ENCODE results near the gene POLR2I. TPM values are rescaled to one million over a fixed set of nuclear protein-coding genes. Genes with fewer than 3 reads are reported as not detected.

POLR2I gene
- total and polyA plus RNA-seq, 9 of the 15 experiments (the other 6 are each of a cell fraction or from before 2014, with no cell fraction given), result 28.0 to 283 (median 123) TPM

DNA sequence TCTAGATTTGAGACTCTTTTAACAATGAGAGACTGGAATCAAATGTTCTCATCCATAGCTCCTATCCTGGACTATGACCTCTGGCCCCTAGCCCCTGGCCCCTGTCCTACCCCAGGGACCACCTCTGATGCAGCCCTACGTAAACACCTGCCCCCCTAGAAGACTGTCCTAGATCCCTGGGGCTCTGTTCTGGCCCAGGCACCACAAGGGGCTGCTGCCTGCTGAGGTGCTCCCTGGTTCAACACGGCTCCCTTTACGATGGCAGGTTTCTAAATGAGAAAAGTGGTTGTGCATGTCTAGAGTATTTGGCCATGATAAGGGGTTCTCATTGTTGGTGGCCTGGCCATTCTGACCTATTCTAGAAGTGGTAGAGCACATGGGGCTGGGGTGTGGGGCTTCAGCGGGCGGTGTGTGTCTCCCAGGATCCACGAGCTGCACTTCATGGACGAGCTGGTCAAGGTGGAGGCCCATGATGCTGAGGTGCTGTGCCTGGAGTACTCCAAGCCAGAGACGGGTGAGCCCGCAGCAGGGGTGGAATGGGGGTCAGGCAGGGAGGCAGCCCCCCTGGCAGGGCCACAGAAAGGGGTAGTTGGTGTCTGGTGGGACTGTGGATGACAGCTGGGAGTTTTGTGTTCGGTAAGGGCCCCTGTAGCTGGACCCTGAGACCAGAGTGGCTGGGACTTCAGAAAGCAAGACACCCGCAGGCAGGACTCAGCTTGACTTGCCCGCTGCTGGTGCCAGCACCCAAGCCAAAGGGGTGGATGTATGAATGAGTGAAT, 30.3 kb downstream of the POLR2I start (continued):
- no peak for TF ChIP-seq SP2 (IDR thresholded peaks at IDR 0.05; ENCODE audit: extremely low read depth, low read depth, low read length, poor library complexity, severe bottlenecking)

GRCh38 chr19:36082916-36083315, 31.8 kb downstream of the POLR2I start:
- H3K9me3 ChIP-seq (replicated peaks; ENCODE audit: control insufficient read depth, insufficient read depth, low read depth, low read length), result no peaks in the 10 kb centered on the region
- no peak overlapping the region for H2AFZ ChIP-seq (ENCODE audit: low read depth, low read length)
- H3K79me2 ChIP-seq (ENCODE audit: control insufficient read depth, insufficient read depth, low read length), result no peaks in the 10 kb centered on the region
- ATAC-seq (no peak), DNase-seq (ENCODE audit: extremely low read depth in 1 of 4, low spot score in 3 of 4) (no peak), FAIRE-seq (no peak)
- no peaks in the 10 kb centered on the region; the same call in 1 of the 2 replicates for H4K20me1 ChIP-seq (replicated peaks; ENCODE audit: control insufficient read depth, insufficient read depth, low read length)
- H3K9ac ChIP-seq (ENCODE audit: insufficient read depth in 1 of 2, low read depth in 2 of 2, low read length in 2 of 2), result no peak overlapping the region
- no peak overlapping the region for H3K27ac ChIP-seq (ENCODE audit: extremely low read depth, low read depth, low read length)
- H3K4me2 ChIP-seq (ENCODE audit: insufficient read depth, low read length), result no peak overlapping the region
- no peaks in the 10 kb centered on the region for H3K27me3 ChIP-seq (ENCODE audit: control insufficient read depth in 2 of 2, insufficient read depth in 2 of 2, low read length in 2 of 2)
- H3K9me1 ChIP-seq (ENCODE audit: control insufficient read depth, insufficient read depth, low read length), result no peaks in the 10 kb centered on the region
- peaks cover 85% of the 10 kb centered on the region for H3K36me3 ChIP-seq (ENCODE audit: control insufficient read depth, insufficient read depth, low read length)
- intact Hi-C loops (cut with micrococcal nuclease) (no loop called here), in situ Hi-C loops (cut with MboI) (no loop called here)
- 94% methylated on average over 13 of the region's 13 CpGs for WGBS (ENCODE audit: insufficient coverage, low coverage, missing lambda C conversion rate)
- POLR2A ChIA-PET, result interaction anchor here (0.7 to 1.6 kb wide), 5 partner anchors 8 to 342 kb away, joined by 3 read pairs; no protein-coding TSS in a partner anchor
- BruUV-seq (replicated peaks), result no TSS peak
- CTCF ChIA-PET (ENCODE audit: low intra/inter-chr PET ratio), result no interaction called here
- H3K4me3 ChIP-seq, result no peak overlapping the region
- no peaks in the 10 kb centered on the region for H3K4me1 ChIP-seq (replicated peaks in 1 of 2; ENCODE audit: control insufficient read depth in 2 of 2, insufficient read depth in 2 of 2, low read length in 2 of 2)
- TF ChIP-seq, protein P1, sequence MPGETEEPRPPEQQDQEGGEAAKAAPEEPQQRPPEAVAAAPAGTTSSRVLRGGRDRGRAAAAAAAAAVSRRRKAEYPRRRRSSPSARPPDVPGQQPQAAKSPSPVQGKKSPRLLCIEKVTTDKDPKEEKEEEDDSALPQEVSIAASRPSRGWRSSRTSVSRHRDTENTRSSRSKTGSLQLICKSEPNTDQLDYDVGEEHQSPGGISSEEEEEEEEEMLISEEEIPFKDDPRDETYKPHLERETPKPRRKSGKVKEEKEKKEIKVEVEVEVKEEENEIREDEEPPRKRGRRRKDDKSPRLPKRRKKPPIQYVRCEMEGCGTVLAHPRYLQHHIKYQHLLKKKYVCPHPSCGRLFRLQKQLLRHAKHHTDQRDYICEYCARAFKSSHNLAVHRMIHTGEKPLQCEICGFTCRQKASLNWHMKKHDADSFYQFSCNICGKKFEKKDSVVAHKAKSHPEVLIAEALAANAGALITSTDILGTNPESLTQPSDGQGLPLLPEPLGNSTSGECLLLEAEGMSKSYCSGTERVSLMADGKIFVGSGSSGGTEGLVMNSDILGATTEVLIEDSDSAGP (CRISPR knock-in tag; IDR thresholded peaks at IDR 0.05), result no peak
- TF ChIP-seq ARID2 (IDR thresholded peaks at IDR 0.05) (no peak), ZNF511 (CRISPR knock-in tag; IDR thresholded peaks at IDR 0.05) (no peak), MED1 (CRISPR knock-in tag; IDR thresholded peaks at IDR 0.05; ENCODE audit: borderline replicate concordance) (no peak)
- TF ChIP-seq, protein P2, sequence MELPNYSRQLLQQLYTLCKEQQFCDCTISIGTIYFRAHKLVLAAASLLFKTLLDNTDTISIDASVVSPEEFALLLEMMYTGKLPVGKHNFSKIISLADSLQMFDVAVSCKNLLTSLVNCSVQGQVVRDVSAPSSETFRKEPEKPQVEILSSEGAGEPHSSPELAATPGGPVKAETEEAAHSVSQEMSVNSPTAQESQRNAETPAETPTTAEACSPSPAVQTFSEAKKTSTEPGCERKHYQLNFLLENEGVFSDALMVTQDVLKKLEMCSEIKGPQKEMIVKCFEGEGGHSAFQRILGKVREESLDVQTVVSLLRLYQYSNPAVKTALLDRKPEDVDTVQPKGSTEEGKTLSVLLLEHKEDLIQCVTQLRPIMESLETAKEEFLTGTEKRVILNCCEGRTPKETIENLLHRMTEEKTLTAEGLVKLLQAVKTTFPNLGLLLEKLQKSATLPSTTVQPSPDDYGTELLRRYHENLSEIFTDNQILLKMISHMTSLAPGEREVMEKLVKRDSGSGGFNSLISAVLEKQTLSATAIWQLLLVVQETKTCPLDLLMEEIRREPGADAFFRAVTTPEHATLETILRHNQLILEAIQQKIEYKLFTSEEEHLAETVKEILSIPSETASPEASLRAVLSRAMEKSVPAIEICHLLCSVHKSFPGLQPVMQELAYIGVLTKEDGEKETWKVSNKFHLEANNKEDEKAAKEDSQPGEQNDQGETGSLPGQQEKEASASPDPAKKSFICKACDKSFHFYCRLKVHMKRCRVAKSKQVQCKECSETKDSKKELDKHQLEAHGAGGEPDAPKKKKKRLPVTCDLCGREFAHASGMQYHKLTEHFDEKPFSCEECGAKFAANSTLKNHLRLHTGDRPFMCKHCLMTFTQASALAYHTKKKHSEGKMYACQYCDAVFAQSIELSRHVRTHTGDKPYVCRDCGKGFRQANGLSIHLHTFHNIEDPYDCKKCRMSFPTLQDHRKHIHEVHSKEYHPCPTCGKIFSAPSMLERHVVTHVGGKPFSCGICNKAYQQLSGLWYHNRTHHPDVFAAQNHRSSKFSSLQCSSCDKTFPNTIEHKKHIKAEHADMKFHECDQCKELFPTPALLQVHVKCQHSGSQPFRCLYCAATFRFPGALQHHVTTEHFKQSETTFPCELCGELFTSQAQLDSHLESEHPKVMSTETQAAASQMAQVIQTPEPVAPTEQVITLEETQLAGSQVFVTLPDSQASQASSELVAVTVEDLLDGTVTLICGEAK (IDR thresholded peaks at IDR 0.05), result no peak
- TF ChIP-seq, protein P2 (CRISPR knock-in tag; IDR thresholded peaks at IDR 0.05), result no peak

Data from K562 (cell line).